Testis (tissue), 2 donors: ENCODE results near the gene CACNA2D4.

Experiments used
- POLR2A ChIP-seq: fragments of 450-650 bp; IDR thresholded peaks from one replicate; pipeline ENCODE4 v1.6.1; 2017; ENCODE audit warnings: antibody characterized with exemption, mild to moderate bottlenecking, moderate library complexity
- TF ChIP-seq, protein P1 (sequence below), 3 experiments: fragments of 450-650 bp in 2 of 3; fragments of 200-600 bp in 1 of 3; sonication (generic) in 1 of 3; IDR thresholded peaks; one replicate each; pipeline ENCODE4 v1.5.1; 2016 to 2019; ENCODE audit warnings: antibody characterized with exemption in 3 of 3, mild to moderate bottlenecking in 2 of 3, moderate library complexity in 1 of 3

DNA sequence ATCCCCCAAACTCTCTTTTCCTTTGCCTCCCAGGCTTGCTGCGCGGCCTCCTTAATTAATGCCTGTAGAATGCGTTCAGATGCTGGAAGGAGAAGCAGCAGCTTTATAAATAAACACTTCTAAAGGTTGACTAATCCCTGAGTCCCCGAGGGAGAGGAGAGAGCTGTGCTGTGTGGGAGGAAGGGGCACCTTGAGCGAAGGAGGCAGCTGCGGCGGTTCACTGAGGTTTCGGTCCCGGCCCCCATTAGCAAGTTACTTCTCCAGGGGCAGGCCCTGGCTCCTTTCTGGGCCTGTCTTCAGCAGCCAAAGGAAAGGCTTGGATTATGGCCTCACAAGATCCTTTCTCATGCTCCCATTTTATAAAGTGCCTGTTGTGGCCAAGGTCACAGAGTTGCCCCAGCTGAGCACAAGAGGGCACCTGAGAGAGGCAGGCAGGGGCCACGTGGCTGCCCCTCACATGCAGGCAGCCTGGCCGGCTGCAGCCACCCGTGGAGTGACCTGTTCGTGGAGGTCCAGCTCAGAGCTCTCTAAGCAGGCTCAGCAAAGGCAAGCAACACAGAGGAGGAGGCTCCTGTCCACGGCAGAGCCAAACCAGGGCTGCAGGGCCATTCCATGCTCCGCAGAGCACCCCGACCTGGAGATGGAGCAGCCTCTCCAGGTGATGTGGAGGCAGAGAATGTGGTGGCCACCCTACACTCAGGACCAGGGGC, 15.0 kb upstream of the CACNA2D4 start:
- TF ChIP-seq, protein P1, sequence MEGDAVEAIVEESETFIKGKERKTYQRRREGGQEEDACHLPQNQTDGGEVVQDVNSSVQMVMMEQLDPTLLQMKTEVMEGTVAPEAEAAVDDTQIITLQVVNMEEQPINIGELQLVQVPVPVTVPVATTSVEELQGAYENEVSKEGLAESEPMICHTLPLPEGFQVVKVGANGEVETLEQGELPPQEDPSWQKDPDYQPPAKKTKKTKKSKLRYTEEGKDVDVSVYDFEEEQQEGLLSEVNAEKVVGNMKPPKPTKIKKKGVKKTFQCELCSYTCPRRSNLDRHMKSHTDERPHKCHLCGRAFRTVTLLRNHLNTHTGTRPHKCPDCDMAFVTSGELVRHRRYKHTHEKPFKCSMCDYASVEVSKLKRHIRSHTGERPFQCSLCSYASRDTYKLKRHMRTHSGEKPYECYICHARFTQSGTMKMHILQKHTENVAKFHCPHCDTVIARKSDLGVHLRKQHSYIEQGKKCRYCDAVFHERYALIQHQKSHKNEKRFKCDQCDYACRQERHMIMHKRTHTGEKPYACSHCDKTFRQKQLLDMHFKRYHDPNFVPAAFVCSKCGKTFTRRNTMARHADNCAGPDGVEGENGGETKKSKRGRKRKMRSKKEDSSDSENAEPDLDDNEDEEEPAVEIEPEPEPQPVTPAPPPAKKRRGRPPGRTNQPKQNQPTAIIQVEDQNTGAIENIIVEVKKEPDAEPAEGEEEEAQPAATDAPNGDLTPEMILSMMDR (IDR thresholded peaks at IDR 0.05) = no peak
- TF ChIP-seq POLR2A = no peak
